ENCODE data around the gene TGM2. TPM values are rescaled to one million over a fixed set of nuclear protein-coding genes. Genes with fewer than 3 reads are reported as not detected.

Gene TGM2
- total and polyA plus RNA-seq, 4 donors: 44.2 to 561 (median 321) TPM

GRCh38 chr20:38162878-38163875, 1.9 kb downstream of the TGM2 start:
- peaks cover 0 to 1% of the 10 kb centered on the region in 2 donors for H3K4me1 ChIP-seq (ENCODE audit: control insufficient read depth in 1 of 2, insufficient read depth in 2 of 2, low read length in 2 of 2)
- no peaks in the 10 kb centered on the region for H3K9me3 ChIP-seq (ENCODE audit: control insufficient read depth, low read length)
- intact Hi-C loops (cut with DNase I): no loop called here
- DNase-seq: peak in 1 of 2 donors; percentile 38
- H3K4me3 ChIP-seq (ENCODE audit: low read length in 2 of 2): no peak overlapping the region
- H3K36me3 ChIP-seq (ENCODE audit: control insufficient read depth in 1 of 2, insufficient read depth in 2 of 2, low read length in 1 of 2): no peaks in the 10 kb centered on the region
- WGBS, 2 donors: 35 to 47% methylated on average over 15 of the region's 15 CpGs
- no peak for ATAC-seq (ENCODE audit: low FRiP score)
- H3K27ac ChIP-seq (ENCODE audit: low read depth in 1 of 2, low read length in 2 of 2): peak overlapping the region in 1 of 2 donors; percentile 55
- no peaks in the 10 kb centered on the region for H3K27me3 ChIP-seq (ENCODE audit: control insufficient read depth in 1 of 2, insufficient read depth in 2 of 2, low read length in 1 of 2)

- H3K4me3 ChIP-seq (ENCODE audit: low read length in 2 of 2): no peak overlapping the region
- peaks cover 0 to 1% of the 10 kb centered on the region in 2 donors for H3K4me1 ChIP-seq (ENCODE audit: control insufficient read depth in 1 of 2, insufficient read depth in 2 of 2, low read length in 2 of 2)
- ATAC-seq (ENCODE audit: low FRiP score): no peak
- DNase-seq: peak in 1 of 2 donors; percentile 38
- no peaks in the 10 kb centered on the region for H3K36me3 ChIP-seq (ENCODE audit: control insufficient read depth in 1 of 2, insufficient read depth in 2 of 2, low read length in 1 of 2)
- 64 to 75% methylated on average over 2 of the region's 2 CpGs for WGBS, 2 donors
- no peak overlapping the region for H3K27ac ChIP-seq (ENCODE audit: low read depth in 1 of 2, low read length in 2 of 2)
- no peaks in the 10 kb centered on the region for H3K27me3 ChIP-seq (ENCODE audit: control insufficient read depth in 1 of 2, insufficient read depth in 2 of 2, low read length in 1 of 2)
- no peaks in the 10 kb centered on the region for H3K9me3 ChIP-seq (ENCODE audit: control insufficient read depth, low read length)
- intact Hi-C loops (cut with DNase I): no loop called here
These were observed 2.9 kb downstream of the TGM2 start for GRCh38 chr20:38162149-38162548.

GRCh38 chr20:38161412-38161774, 3.7 kb downstream of the TGM2 start:
- Histone ChIP-seq H3K27ac (ENCODE audit: low read depth in 1 of 2, low read length in 2 of 2) (no peak overlapping the region), H3K4me1 (ENCODE audit: control insufficient read depth in 1 of 2, insufficient read depth in 2 of 2, low read length in 2 of 2) (no peaks in the 10 kb centered on the region), H3K36me3 (ENCODE audit: control insufficient read depth in 1 of 2, insufficient read depth in 2 of 2, low read length in 1 of 2) (no peaks in the 10 kb centered on the region), H3K9me3 (ENCODE audit: control insufficient read depth, low read length) (no peaks in the 10 kb centered on the region), H3K27me3 (ENCODE audit: control insufficient read depth in 1 of 2, insufficient read depth in 2 of 2, low read length in 1 of 2) (no peaks in the 10 kb centered on the region), H3K4me3 (ENCODE audit: low read length in 2 of 2) (no peak overlapping the region)
- intact Hi-C loops (cut with DNase I): no loop called here
- 93 to 94% methylated on average over 14 of the region's 14 CpGs for WGBS, 2 donors
- DNase-seq (peak in 1 of 2 donors; percentile 55), ATAC-seq (ENCODE audit: low FRiP score) (no peak)

GRCh38 chr20:38159957-38160756, 4.9 kb downstream of the TGM2 start:
- H3K36me3 ChIP-seq (ENCODE audit: control insufficient read depth in 1 of 2, insufficient read depth in 2 of 2, low read length in 1 of 2): no peaks in the 10 kb centered on the region
- ATAC-seq (ENCODE audit: low FRiP score) (no peak), DNase-seq (peak in 1 of 2 donors; percentile 42)
- intact Hi-C loops (cut with DNase I): no loop called here
- H3K27ac ChIP-seq (ENCODE audit: low read depth in 1 of 2, low read length in 2 of 2): peak overlapping the region in 1 of 2 donors; percentile 20
- H3K4me1 ChIP-seq (ENCODE audit: control insufficient read depth in 1 of 2, insufficient read depth in 2 of 2, low read length in 2 of 2): no peaks in the 10 kb centered on the region
- H3K9me3 ChIP-seq (ENCODE audit: control insufficient read depth, low read length): no peaks in the 10 kb centered on the region
- WGBS, 2 donors: 48 to 60% methylated on average over 7 of the region's 7 CpGs
- H3K27me3 ChIP-seq (ENCODE audit: control insufficient read depth in 1 of 2, insufficient read depth in 2 of 2, low read length in 1 of 2): no peaks in the 10 kb centered on the region
- H3K4me3 ChIP-seq (ENCODE audit: low read length in 2 of 2): no peak overlapping the region

GRCh38 chr20:38159566-38159956, 5.5 kb downstream of the TGM2 start:
- ATAC-seq (ENCODE audit: low FRiP score): no peak
- H3K27me3 ChIP-seq (ENCODE audit: control insufficient read depth in 1 of 2, insufficient read depth in 2 of 2, low read length in 1 of 2): no peaks in the 10 kb centered on the region
- no peaks in the 10 kb centered on the region for H3K4me1 ChIP-seq (ENCODE audit: control insufficient read depth in 1 of 2, insufficient read depth in 2 of 2, low read length in 2 of 2)
- H3K27ac ChIP-seq (ENCODE audit: low read depth in 1 of 2, low read length in 2 of 2): no peak overlapping the region
- peak in 1 of 2 donors; percentile 10 for DNase-seq
- H3K9me3 ChIP-seq (ENCODE audit: control insufficient read depth, low read length): no peaks in the 10 kb centered on the region
- intact Hi-C loops (cut with DNase I): no loop called here
- H3K36me3 ChIP-seq (ENCODE audit: control insufficient read depth in 1 of 2, insufficient read depth in 2 of 2, low read length in 1 of 2): no peaks in the 10 kb centered on the region
- WGBS, 2 donors: 73 to 78% methylated on average over 5 of the region's 5 CpGs
- no peak overlapping the region for H3K4me3 ChIP-seq (ENCODE audit: low read length in 2 of 2)

GRCh38 chr20:38158701-38159351, 6.2 kb downstream of the TGM2 start:
- no peaks in the 10 kb centered on the region for H3K9me3 ChIP-seq (ENCODE audit: control insufficient read depth, low read length)
- H3K36me3 ChIP-seq (ENCODE audit: control insufficient read depth in 1 of 2, insufficient read depth in 2 of 2, low read length in 1 of 2): no peaks in the 10 kb centered on the region
- intact Hi-C loops (cut with DNase I): no loop called here
- H3K27ac ChIP-seq (ENCODE audit: low read depth in 1 of 2, low read length in 2 of 2): peak overlapping the region; percentile 20 to 80
- DNase-seq (peak in 1 of 2 donors; percentile 77), ATAC-seq (ENCODE audit: low FRiP score) (peak; percentile 45)
- H3K4me3 ChIP-seq (ENCODE audit: low read length in 2 of 2): no peak overlapping the region
- WGBS, 2 donors: 45 to 50% methylated on average over 14 of the region's 14 CpGs
- no peaks in the 10 kb centered on the region for H3K4me1 ChIP-seq (ENCODE audit: control insufficient read depth in 1 of 2, insufficient read depth in 2 of 2, low read length in 2 of 2)
- H3K27me3 ChIP-seq (ENCODE audit: control insufficient read depth in 1 of 2, insufficient read depth in 2 of 2, low read length in 1 of 2): no peaks in the 10 kb centered on the region

- WGBS, 2 donors: 36 to 44% methylated on average over 14 of the region's 14 CpGs
- peak in 1 of 2 donors; percentile 74 for DNase-seq
- Histone ChIP-seq H3K4me1 (ENCODE audit: control insufficient read depth in 1 of 2, insufficient read depth in 2 of 2, low read length in 2 of 2) (no peaks in the 10 kb centered on the region), H3K27ac (ENCODE audit: low read depth in 1 of 2, low read length in 2 of 2) (peak overlapping the region in 1 of 2 donors; percentile 80), H3K9me3 (ENCODE audit: control insufficient read depth, low read length) (no peaks in the 10 kb centered on the region), H3K4me3 (ENCODE audit: low read length in 2 of 2) (no peak overlapping the region), H3K36me3 (ENCODE audit: control insufficient read depth in 1 of 2, insufficient read depth in 2 of 2, low read length in 1 of 2) (no peaks in the 10 kb centered on the region), H3K27me3 (ENCODE audit: control insufficient read depth in 1 of 2, insufficient read depth in 2 of 2, low read length in 1 of 2) (no peaks in the 10 kb centered on the region)
- ATAC-seq (ENCODE audit: low FRiP score): peak; percentile 9
- intact Hi-C loops (cut with DNase I): no loop called here
These were observed 7.2 kb downstream of the TGM2 start for GRCh38 chr20:38157635-38158495.
